NB4 (cell line): ENCODE results near the gene FOXD4L3.
"Not testable (repeated sequence)": the region's sequence is repeated elsewhere in the genome, so short reads cannot be mapped to it uniquely, and the experiment has no call there.

Source experiments
- DNase-seq: peaks from one replicate; pipeline ENCODE4 v3.0.0; 2010; ENCODE audit warnings: low read depth
- H3K4me3 ChIP-seq: one replicate; pipeline ENCODE4 v1.5.1; 2011; ENCODE audit warnings: mild to moderate bottlenecking, low read depth, low read length, moderate library complexity

Gene FOXD4L3

DNA sequence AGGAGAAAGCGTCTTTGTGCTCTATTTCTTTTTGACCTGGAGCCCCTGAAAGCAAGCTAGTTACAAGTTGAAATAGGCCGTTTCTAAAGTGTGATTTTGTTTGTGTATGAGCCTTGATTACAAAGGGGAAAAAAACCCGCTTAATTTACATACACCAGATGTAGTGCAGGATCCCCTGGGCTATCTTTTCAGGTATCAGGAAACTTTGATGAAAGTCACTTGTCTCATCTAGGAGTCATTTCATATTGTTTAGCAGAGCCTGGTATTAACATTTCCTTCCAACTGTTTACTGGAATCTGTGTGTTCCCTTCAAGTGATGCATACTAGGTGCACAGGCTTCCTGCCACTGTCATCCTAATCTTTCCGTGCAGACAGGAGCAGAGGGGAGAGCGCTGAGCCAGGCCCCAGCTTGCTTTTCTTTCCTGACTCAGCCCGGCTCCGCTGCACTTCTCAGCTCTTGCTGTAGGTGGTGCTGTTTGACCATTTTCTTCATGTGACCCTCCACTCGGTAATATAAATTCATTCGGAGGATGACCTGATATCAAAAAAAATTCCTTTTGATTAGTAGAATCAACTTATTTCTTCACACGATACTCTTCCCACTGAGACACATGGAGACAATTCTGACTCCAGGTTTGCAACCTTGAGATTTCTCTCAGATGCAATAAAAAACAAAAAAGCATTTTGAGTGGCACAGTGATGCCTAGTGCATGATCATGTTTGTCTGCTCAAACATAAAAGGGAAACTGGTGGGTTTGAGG, 39.8 kb downstream of the FOXD4L3 start:
- H3K4me3 ChIP-seq, DNase-seq: not testable (repeated sequence)

DNA sequence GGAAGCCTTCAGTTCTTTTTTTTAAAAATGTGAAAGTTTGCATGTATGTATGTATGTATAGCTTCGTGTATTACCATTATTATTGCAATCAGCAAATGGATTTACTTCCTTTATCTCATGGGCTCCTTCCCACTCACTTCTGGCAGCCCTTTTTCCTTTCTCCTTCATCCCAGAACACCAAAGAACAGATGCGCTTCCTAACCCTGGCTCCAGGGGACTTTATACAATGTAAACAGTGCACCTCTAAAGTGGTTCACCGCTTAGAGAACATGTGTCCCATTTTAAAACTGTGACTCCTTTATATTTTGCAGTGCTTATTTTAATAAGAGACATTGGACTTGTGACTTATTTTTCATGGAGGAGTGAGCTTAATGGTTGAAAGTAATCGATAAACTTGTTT, 40.6 kb downstream of the FOXD4L3 start:
- not testable (repeated sequence) for H3K4me3 ChIP-seq

DNA sequence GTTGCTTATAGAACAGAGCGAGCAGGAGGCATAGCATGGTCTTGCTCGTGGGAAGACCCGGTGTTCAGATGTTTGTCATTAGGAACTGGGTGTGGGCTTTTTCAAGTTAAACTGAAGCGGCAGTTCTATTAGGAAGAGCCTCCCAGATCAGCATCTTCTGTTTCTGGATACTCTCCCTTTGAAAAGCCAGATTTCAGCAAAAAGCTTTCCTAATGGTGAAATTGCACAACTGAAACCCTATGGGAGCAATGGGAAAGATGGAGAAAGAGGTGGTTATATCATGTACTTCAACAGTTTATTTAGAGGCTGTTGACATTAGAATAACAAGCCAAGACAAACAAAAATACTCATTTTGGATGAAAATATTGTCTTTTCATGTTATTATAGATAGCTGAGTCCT, 41.3 kb downstream of the FOXD4L3 start:
- not testable (repeated sequence) for DNase-seq, H3K4me3 ChIP-seq

More for the DNA sequence above, 40.6 kb downstream of the FOXD4L3 start:
- not testable (repeated sequence) for DNase-seq

DNA sequence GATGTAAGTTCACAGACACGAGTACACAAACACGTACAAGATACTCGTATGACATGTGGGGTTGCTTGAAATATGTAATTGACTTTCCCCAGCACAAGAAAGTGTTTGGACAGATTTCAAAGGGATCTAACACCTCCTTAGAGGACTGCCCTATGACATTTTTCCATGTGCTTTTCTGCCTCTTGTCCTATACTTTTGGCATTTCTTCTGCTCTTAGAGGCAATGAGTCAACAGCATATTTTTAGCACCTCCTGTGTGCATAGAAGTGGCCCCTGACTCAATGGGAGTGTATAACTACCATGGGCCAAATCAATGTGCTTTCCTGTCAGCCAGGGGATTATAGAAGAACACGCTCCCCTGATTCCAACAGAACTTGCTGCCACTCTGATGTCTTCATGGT, 49.0 kb downstream of the FOXD4L3 start:
- not testable (repeated sequence) for DNase-seq, H3K4me3 ChIP-seq
